IPS-18c (cell line): ENCODE measurements around the gene PIK3IP1.

Experiments
- H3K4me3 ChIP-seq: 2 replicates; pipeline ENCODE4 v1.7.0; 2013; ENCODE audit warnings: low read depth, mild to moderate bottlenecking, low read length, moderate library complexity; ENCODE audit not compliant: insufficient read depth
- H3K9me3 ChIP-seq: one replicate; pipeline ENCODE4 v1.6.1; 2013; ENCODE audit warnings: mild to moderate bottlenecking, low read length, moderate library complexity; ENCODE audit not compliant: control insufficient read depth, insufficient read depth

Gene PIK3IP1

GRCh38 chr22:31287818-31288495 lies 4.3 kb downstream of the PIK3IP1 start:
- peaks cover 2% of the 10 kb centered on the region for H3K9me3 ChIP-seq
- H3K4me3 ChIP-seq: no peak overlapping the region

- Histone ChIP-seq H3K9me3 (no peaks in the 10 kb centered on the region), H3K4me3 (no peak overlapping the region)
Observed at GRCh38 chr22:31286360-31287255, 5.7 kb downstream of the PIK3IP1 start.

- no peak overlapping the region for H3K4me3 ChIP-seq
- H3K9me3 ChIP-seq: no peaks in the 10 kb centered on the region
Observed at GRCh38 chr22:31284281-31285155, 7.8 kb downstream of the PIK3IP1 start.

- H3K9me3 ChIP-seq: no peaks in the 10 kb centered on the region
- no peak overlapping the region for H3K4me3 ChIP-seq
Observed at GRCh38 chr22:31282748-31283468, 9.4 kb downstream of the PIK3IP1 start.

GRCh38 chr22:31281733-31282132 lies 10.6 kb downstream of the PIK3IP1 start:
- Histone ChIP-seq H3K4me3 (no peak overlapping the region), H3K9me3 (no peaks in the 10 kb centered on the region)

- H3K4me3 ChIP-seq: no peak overlapping the region
- no peaks in the 10 kb centered on the region for H3K9me3 ChIP-seq
Observed at GRCh38 chr22:31279821-31280505, 12.3 kb downstream of the PIK3IP1 start.

GRCh38 chr22:31279327-31279669 lies 13.0 kb downstream of the PIK3IP1 start:
- no peak overlapping the region for H3K4me3 ChIP-seq
- H3K9me3 ChIP-seq: no peaks in the 10 kb centered on the region

GRCh38 chr22:31278626-31279326 lies 13.5 kb downstream of the PIK3IP1 start:
- Histone ChIP-seq H3K4me3 (no peak overlapping the region), H3K9me3 (no peaks in the 10 kb centered on the region)

GRCh38 chr22:31278151-31278621 lies 14.1 kb downstream of the PIK3IP1 start:
- no peak overlapping the region for H3K4me3 ChIP-seq
- H3K9me3 ChIP-seq: no peaks in the 10 kb centered on the region

GRCh38 chr22:31277741-31278140 lies 14.5 kb downstream of the PIK3IP1 start:
- Histone ChIP-seq H3K9me3 (no peaks in the 10 kb centered on the region), H3K4me3 (no peak overlapping the region)

- Histone ChIP-seq H3K4me3 (no peak overlapping the region), H3K9me3 (no peaks in the 10 kb centered on the region)
Observed at GRCh38 chr22:31276426-31277167, 15.7 kb downstream of the PIK3IP1 start.

- H3K9me3 ChIP-seq: no peaks in the 10 kb centered on the region
- H3K4me3 ChIP-seq: no peak overlapping the region
Observed at GRCh38 chr22:31275576-31275975, 16.7 kb downstream of the PIK3IP1 start.

GRCh38 chr22:31275018-31275417 lies 17.3 kb downstream of the PIK3IP1 start:
- Histone ChIP-seq H3K9me3 (no peaks in the 10 kb centered on the region), H3K4me3 (no peak overlapping the region)

- Histone ChIP-seq H3K4me3 (no peak overlapping the region), H3K9me3 (peaks cover 2% of the 10 kb centered on the region)
Observed at GRCh38 chr22:31274017-31274416, 18.3 kb downstream of the PIK3IP1 start.
